Measurements from ENCODE around the gene PRXL2A.

The PRXL2A gene

DNA sequence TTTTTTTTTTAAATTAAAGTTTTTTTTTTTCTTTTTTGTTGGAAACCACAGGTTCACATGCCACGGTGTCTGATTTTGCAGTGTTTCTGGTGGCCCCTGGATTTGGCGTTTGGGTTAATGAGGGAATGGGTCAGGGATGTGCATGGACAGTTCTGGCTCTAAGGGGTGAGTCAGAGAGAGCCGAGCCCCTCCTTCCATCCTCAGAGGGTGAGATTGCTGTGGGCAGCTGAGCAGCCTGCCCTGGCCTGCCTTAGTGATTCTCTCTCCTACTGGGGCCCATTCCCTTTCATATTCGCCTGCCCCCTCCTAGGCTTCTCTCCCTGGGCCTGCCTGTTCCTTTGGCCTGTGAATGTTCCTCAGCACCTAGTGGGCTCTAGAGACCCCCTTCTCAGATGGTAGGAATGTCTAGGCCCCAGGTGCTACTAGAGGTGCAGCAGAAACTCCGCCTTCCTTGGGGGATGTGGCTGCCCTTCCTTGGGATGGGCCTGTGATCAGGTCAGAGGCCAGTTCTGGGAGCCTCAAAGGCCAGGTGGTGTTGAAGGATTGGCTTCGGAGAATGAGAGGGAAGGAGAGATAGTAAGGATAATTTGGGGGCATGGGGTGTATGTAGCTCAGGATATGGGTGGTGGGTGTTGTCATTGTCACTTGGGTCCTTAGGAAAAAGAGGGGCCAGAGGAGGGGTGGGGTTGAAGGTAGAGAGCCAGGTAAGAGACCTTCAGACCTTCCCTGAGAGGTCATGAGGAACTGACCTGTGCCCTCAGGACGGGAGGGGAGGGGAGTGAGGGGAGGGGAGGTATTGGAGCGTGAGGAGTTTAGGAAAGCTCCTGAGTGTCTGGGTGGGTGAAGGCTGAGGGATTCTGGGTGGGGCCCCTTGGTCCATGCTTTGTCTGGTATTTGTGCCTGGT lies 65.6 kb downstream of the PRXL2A start:
- TF ChIP-seq REST (IDR thresholded peaks at IDR 0.05; ENCODE audit: insufficient read depth in 1 of 2, low read depth in 2 of 2, low read length in 2 of 2): no peak
- no peak for TF ChIP-seq SIN3A (IDR thresholded peaks at IDR 0.05; ENCODE audit: borderline replicate concordance, insufficient read depth, low read length)
- no peak for TF ChIP-seq TAF1 (IDR thresholded peaks at IDR 0.05; ENCODE audit: borderline replicate concordance, insufficient read depth, low read length)
- no peak for TF ChIP-seq POLR2AphosphoS5 (IDR thresholded peaks at IDR 0.05; ENCODE audit: low read depth, low read length)
- no peak for TF ChIP-seq FOXP2 (optimal IDR thresholded peaks at IDR 0.05; ENCODE audit: borderline replicate concordance, extremely low read depth, extremely low read length, insufficient read depth)

DNA sequence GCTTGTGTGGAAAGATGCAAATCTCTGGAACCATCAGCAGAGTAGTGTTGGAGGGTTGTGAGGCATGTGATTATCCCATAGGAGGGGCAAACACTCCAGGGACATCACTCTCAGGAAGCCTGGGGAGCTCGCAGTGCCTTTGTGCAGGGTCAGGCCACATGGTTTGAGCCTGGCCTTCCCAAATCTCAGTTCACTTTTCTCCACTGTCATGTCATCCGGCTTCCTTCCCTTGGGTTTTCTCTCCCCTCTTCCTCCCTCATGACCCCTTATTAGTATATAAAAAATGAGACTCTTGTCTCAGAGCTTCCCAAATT lies 66.2 kb downstream of the PRXL2A start:
- TF ChIP-seq FOXP2 (optimal IDR thresholded peaks at IDR 0.05; ENCODE audit: borderline replicate concordance, extremely low read depth, extremely low read length, insufficient read depth) (no peak), SIN3A (IDR thresholded peaks at IDR 0.05; ENCODE audit: borderline replicate concordance, insufficient read depth, low read length) (no peak), REST (IDR thresholded peaks at IDR 0.05; ENCODE audit: insufficient read depth in 1 of 2, low read depth in 2 of 2, low read length in 2 of 2) (no peak), POLR2AphosphoS5 (IDR thresholded peaks at IDR 0.05; ENCODE audit: low read depth, low read length) (no peak), TAF1 (IDR thresholded peaks at IDR 0.05; ENCODE audit: borderline replicate concordance, insufficient read depth, low read length) (no peak)

DNA sequence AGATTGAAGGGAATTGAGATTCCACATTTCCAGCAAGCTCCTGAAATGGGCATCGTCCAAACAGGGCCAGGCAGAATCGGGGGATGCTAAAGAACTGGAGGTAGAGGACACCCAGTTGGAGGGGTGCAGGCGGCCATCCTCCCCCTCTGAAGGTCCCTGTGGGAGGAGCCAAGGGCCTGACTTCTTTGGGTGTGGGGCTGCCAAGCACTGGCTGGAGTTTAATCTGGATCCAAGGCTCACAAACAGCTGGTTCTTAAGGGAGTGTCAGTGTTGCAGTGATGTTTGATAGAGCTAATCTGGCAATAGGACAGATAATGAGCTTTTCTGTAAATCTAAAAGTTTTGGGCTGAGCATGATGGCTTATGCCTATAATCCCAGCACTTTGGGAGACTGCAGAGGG lies 66.6 kb downstream of the PRXL2A start:
- TF ChIP-seq TAF1 (IDR thresholded peaks at IDR 0.05; ENCODE audit: borderline replicate concordance, insufficient read depth, low read length): no peak
- no peak for TF ChIP-seq POLR2AphosphoS5 (IDR thresholded peaks at IDR 0.05; ENCODE audit: low read depth, low read length)
- TF ChIP-seq FOXP2 (optimal IDR thresholded peaks at IDR 0.05; ENCODE audit: borderline replicate concordance, extremely low read depth, extremely low read length, insufficient read depth): no peak
- no peak for TF ChIP-seq SIN3A (IDR thresholded peaks at IDR 0.05; ENCODE audit: borderline replicate concordance, insufficient read depth, low read length)
- TF ChIP-seq REST (IDR thresholded peaks at IDR 0.05; ENCODE audit: insufficient read depth in 1 of 2, low read depth in 2 of 2, low read length in 2 of 2): no peak

DNA sequence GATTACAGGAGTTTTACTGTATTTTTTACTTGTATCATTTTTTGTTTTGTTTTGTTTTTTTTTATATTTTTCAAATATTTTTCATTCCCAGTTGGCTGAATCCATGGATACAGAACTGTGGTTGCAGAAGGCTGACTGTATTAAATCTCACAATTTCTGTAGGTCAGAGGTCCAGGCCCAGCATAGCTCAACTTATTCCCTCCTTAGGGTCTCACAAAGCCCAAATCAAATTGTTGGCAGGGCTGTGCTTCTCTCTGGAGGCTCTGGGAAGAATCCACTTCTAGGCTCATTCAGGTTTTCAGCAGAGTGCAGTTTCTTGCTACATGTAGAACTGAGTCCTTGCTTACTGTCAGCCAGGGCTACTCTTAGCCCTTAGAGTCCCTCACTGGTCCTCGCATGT lies 68.3 kb downstream of the PRXL2A start:
- TF ChIP-seq SIN3A (IDR thresholded peaks at IDR 0.05; ENCODE audit: borderline replicate concordance, insufficient read depth, low read length) (no peak), TAF1 (IDR thresholded peaks at IDR 0.05; ENCODE audit: borderline replicate concordance, insufficient read depth, low read length) (no peak), POLR2AphosphoS5 (IDR thresholded peaks at IDR 0.05; ENCODE audit: low read depth, low read length) (no peak), REST (IDR thresholded peaks at IDR 0.05; ENCODE audit: insufficient read depth in 1 of 2, low read depth in 2 of 2, low read length in 2 of 2) (no peak), FOXP2 (optimal IDR thresholded peaks at IDR 0.05; ENCODE audit: borderline replicate concordance, extremely low read depth, extremely low read length, insufficient read depth) (no peak)
